GM12891 (cell line): ENCODE results near the gene PTDSS2.

Experiments
- DNase-seq: peaks from one replicate; pipeline ENCODE4 v3.0.0; 2011; ENCODE audit warnings: low spot score; ENCODE audit not compliant: insufficient read length
- FAIRE-seq: peaks from 2 replicates; lab custom pipeline; 2011; peaks lifted over from hg19 to GRCh38; lab: Jason Lieb, UNC
- PAX5 ChIP-seq: IDR thresholded peaks from 2 replicates; pipeline ENCODE4 v1.6.1; 2011; ENCODE audit warnings: low read length, moderate library complexity, mild to moderate bottlenecking; ENCODE audit not compliant: insufficient read depth, severe bottlenecking
- POLR2A ChIP-seq: IDR thresholded peaks from 2 replicates; pipeline ENCODE4 v1.6.1; 2011; ENCODE audit warnings: low read depth, low read length, control low read depth
- POLR2AphosphoS5 ChIP-seq: IDR thresholded peaks from 2 replicates; pipeline ENCODE4 v1.6.1; 2011; ENCODE audit warnings: low read depth, low read length, control low read depth
- POU2F2 ChIP-seq: IDR thresholded peaks from 2 replicates; pipeline ENCODE4 v1.6.1; 2011; ENCODE audit warnings: low read depth, mild to moderate bottlenecking, control low read depth, low read length, moderate library complexity
- SPI1 ChIP-seq: IDR thresholded peaks from 2 replicates; pipeline ENCODE4 v1.6.1; 2011; ENCODE audit warnings: low read depth, low read length, control low read depth
- TAF1 ChIP-seq: IDR thresholded peaks from 2 replicates; pipeline ENCODE4 v1.6.1; 2011; ENCODE audit warnings: low read depth, low read length, control low read depth

The PTDSS2 gene

GRCh38 chr11:535519-536454 is 85.7 kb downstream of the PTDSS2 start, which contains the start of gene HRAS:
Gene HRAS (minus strand): TSS chr11:535576.
- peak; percentile 98 for FAIRE-seq

GRCh38 chr11:536841-537621 is 87.0 kb downstream of the PTDSS2 start, which contains the start of gene LRRC56:
Gene LRRC56 (plus strand): TSS chr11:537527. CDS start chr11:540685, 3,158 bp downstream.
- FAIRE-seq (peak; percentile 100), DNase-seq (peak; percentile 99)
- TF ChIP-seq POLR2A (no peak), PAX5 (peak; percentile 51), POU2F2 (peak; percentile 94)

More at GRCh38 chr11:535519-536454, 85.7 kb downstream of the PTDSS2 start, which contains the start of gene HRAS:
- TF ChIP-seq POU2F2 (no peak), SPI1 (no peak), POLR2A (no peak), PAX5 (no peak), POLR2AphosphoS5 (no peak)
- peak; percentile 100 for DNase-seq

DNA sequence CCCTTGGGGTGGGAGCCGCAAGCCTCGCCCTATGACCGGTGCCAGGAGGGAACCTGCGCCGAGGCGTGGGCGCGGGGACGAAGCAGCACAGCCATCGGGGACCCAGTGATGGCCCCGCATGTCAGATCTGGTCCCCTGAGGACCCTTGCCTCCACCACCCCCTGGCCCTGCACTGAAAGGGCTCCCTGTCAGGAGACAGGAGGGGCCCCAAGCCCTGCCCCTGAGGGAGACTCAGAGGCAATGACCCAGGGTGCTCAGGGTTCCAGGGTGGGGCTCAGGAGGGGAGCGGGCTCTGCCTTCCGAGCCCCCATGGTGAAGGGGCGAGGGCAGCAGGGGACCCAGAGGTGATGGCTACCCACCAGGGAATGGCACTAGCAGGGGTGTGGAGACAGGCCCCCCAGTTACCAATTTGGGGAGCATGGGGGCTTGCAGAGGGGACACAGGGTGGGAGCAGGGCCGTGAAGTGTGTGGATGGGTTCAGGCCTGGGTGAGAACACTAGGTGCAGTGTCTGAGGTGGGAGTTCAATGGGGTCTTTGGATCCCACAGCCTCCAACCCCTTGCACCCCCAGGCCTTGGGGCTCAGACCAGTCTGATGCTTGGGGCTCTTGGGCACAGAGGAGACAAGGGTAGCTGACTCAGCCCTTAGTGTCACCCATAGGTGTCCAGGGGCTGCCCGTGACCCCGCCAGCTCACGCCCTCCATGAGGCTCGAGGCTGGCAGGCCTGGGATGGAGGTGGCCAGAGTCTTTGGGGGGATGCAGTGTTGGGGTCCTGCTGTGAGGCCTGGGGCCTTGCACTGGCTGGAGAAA is 87.7 kb downstream of the PTDSS2 start:
- TF ChIP-seq TAF1: no peak
- no peak for TF ChIP-seq POLR2AphosphoS5
- no peak for TF ChIP-seq POU2F2
- TF ChIP-seq PAX5: no peak
- TF ChIP-seq POLR2A: no peak
- TF ChIP-seq SPI1: no peak
- DNase-seq (no peak), FAIRE-seq (no peak)

- TF ChIP-seq POLR2AphosphoS5 (no peak), PAX5 (no peak), POLR2A (no peak), TAF1 (no peak), SPI1 (no peak), POU2F2 (no peak)
- DNase-seq (no peak), FAIRE-seq (peak; percentile 76)
Measured at GRCh38 chr11:538431-539051, 88.5 kb downstream of the PTDSS2 start.

- no peak for TF ChIP-seq POLR2AphosphoS5
- no peak for TF ChIP-seq POLR2A
- TF ChIP-seq TAF1: no peak
- TF ChIP-seq POU2F2: no peak
- no peak for TF ChIP-seq PAX5
- TF ChIP-seq SPI1: no peak
- DNase-seq: no peak
- FAIRE-seq: no peak
Measured at GRCh38 chr11:539971-540481, 89.9 kb downstream of the PTDSS2 start.
